A673 (cell line): Measurements from ENCODE around the gene ZNF487. TPM values are rescaled to one million over a fixed set of nuclear protein-coding genes. Genes with fewer than 3 reads are reported as not detected.

Source experiments
- BruUV-seq: library from RNA; stranded (reverse); fragments of 400-500 nt; replicated peaks from 2 replicates; lab custom pipeline; 2021; lab: Mats Ljungman, UMichigan
- CTCF ChIA-PET: fragments of 300-600 bp; sonication (Branson Sonifier 250); formaldehyde crosslinking; loops from one replicate; lab custom pipeline; 2022; ENCODE audit warnings: antibody characterized with exemption; lab: Charles Lee
- POLR2A ChIA-PET: fragments of 300-600 bp; sonication (Branson Sonifier 250); formaldehyde crosslinking; loops from one replicate; lab custom pipeline; 2022; ENCODE audit warnings: antibody characterized with exemption; ENCODE audit not compliant: low non-redundant PET; lab: Charles Lee
- DNase-seq: peaks from one replicate; pipeline ENCODE4 v3.0.0-alpha.2; 2015; ENCODE audit warnings: low spot score
- H3K27ac ChIP-seq: fragments of 200-600 bp; sonication (generic); 2 replicates; pipeline ENCODE4 v1.5.1; 2016; ENCODE audit warnings: mixed run types, low read depth, mild to moderate bottlenecking, mixed read lengths, antibody characterized with exemption, low read length; ENCODE audit not compliant: poor library complexity, severe bottlenecking
- H3K27me3 ChIP-seq: fragments of 200-600 bp; sonication (generic); replicated peaks from 2 replicates; pipeline ENCODE4 v1.6.1; 2017; ENCODE audit warnings: mixed run types, low read depth, mild to moderate bottlenecking, mixed read lengths, antibody characterized with exemption, low read length; ENCODE audit not compliant: insufficient read depth, poor library complexity
- H3K36me3 ChIP-seq: fragments of 200-600 bp; sonication (generic); 2 replicates; pipeline ENCODE4 v1.6.1; 2016; ENCODE audit warnings: mixed run types, mild to moderate bottlenecking, mixed read lengths, antibody characterized with exemption, low read length; ENCODE audit not compliant: insufficient read depth, poor library complexity, severe bottlenecking
- H3K4me1 ChIP-seq: fragments of 200-600 bp; sonication (generic); 2 replicates; pipeline ENCODE4 v1.6.1; 2017; ENCODE audit warnings: mixed run types, mild to moderate bottlenecking, mixed read lengths, antibody characterized with exemption, low read length; ENCODE audit not compliant: insufficient read depth, poor library complexity, severe bottlenecking
- H3K4me3 ChIP-seq: fragments of 200-600 bp; sonication (generic); 2 replicates; pipeline ENCODE4 v1.5.1; 2016; ENCODE audit warnings: low read depth, mixed run types, mild to moderate bottlenecking, mixed read lengths, low read length; ENCODE audit not compliant: poor library complexity, severe bottlenecking
- H3K9me3 ChIP-seq: fragments of 200-600 bp; sonication (generic); 2 replicates; pipeline ENCODE4 v1.6.1; 2016; ENCODE audit warnings: mixed run types, low read depth, mild to moderate bottlenecking, mixed read lengths, antibody characterized with exemption, low read length; ENCODE audit not compliant: poor library complexity, severe bottlenecking
- EZH2 ChIP-seq: fragments of 200-600 bp; sonication (generic); IDR thresholded peaks from 2 replicates; pipeline ENCODE4 v1.6.1; 2017; ENCODE audit warnings: borderline replicate concordance, low read depth, mild to moderate bottlenecking, mixed read lengths, antibody characterized with exemption, low read length; ENCODE audit not compliant: poor library complexity, severe bottlenecking
- intact Hi-C: fragments of 100-400 bp; cut with micrococcal nuclease; formaldehyde crosslinking; loops from one replicate; pipeline ENCODE4 v1.10.0; 2022; ENCODE audit not compliant: unreplicated experiment
- total RNA-seq: library from RNA; stranded (reverse); gene quantifications from 2 replicates; pipeline ENCODE4 v1.2.3, GENCODE V29; 2021
- TF ChIP-seq, protein P1 (sequence below): fragments of 300-800, 200-600 bp; sonication (generic); conservative IDR thresholded peaks from 2 replicates; pipeline ENCODE4 v1.5.1; 2017; ENCODE audit warnings: low read depth, mild to moderate bottlenecking, antibody characterized with exemption, low read length, moderate library complexity, mixed read lengths

The ZNF487 gene
- total RNA-seq, 1 experiment from 2014 or later = 1.3 TPM

DNA sequence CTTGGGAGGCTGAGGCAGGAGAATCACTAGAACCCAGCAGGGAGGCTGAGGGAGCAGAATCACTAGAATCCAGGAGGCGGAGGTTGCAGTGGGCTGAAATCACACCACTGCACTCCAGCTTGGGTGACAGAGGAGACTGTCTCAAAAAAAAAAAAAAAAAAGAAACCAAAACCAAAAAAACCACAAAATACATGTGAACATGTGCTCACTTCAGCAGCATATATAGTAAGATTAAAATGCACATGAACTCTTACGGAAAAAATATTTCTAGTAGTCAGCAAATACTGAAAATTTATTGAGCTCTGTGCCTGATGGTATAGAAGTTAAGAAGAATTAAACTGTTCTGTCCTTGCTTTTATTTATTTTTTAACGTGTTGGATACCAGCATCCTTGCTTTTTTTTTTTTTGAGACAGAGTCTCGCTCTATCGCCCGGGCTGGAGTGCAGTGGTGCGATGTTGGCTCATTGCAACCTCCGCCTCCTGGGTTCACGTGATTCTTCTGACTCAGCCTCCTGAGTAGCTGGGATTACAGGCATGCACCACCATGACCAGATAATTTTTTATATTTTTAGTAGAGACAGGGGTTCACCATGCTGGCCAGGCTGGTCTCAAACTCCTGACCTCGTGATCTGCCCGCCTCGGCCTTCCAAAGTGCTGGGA, 9.6 kb upstream of the ZNF487 start:
- no peak overlapping the region for H3K27ac ChIP-seq
- H3K9me3 ChIP-seq = no peaks in the 10 kb centered on the region
- no peak for TF ChIP-seq EZH2
- TF ChIP-seq, protein P1, sequence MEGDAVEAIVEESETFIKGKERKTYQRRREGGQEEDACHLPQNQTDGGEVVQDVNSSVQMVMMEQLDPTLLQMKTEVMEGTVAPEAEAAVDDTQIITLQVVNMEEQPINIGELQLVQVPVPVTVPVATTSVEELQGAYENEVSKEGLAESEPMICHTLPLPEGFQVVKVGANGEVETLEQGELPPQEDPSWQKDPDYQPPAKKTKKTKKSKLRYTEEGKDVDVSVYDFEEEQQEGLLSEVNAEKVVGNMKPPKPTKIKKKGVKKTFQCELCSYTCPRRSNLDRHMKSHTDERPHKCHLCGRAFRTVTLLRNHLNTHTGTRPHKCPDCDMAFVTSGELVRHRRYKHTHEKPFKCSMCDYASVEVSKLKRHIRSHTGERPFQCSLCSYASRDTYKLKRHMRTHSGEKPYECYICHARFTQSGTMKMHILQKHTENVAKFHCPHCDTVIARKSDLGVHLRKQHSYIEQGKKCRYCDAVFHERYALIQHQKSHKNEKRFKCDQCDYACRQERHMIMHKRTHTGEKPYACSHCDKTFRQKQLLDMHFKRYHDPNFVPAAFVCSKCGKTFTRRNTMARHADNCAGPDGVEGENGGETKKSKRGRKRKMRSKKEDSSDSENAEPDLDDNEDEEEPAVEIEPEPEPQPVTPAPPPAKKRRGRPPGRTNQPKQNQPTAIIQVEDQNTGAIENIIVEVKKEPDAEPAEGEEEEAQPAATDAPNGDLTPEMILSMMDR = no peak
- intact Hi-C loops = no loop called here
- no peaks in the 10 kb centered on the region for H3K27me3 ChIP-seq
- no TSS peak for BruUV-seq
- H3K4me3 ChIP-seq = no peak overlapping the region
- no peak for DNase-seq
- ChIA-PET POLR2A (no interaction called here), CTCF (no interaction called here)
- H3K4me1 ChIP-seq = no peaks in the 10 kb centered on the region
- H3K36me3 ChIP-seq = no peaks in the 10 kb centered on the region

DNA sequence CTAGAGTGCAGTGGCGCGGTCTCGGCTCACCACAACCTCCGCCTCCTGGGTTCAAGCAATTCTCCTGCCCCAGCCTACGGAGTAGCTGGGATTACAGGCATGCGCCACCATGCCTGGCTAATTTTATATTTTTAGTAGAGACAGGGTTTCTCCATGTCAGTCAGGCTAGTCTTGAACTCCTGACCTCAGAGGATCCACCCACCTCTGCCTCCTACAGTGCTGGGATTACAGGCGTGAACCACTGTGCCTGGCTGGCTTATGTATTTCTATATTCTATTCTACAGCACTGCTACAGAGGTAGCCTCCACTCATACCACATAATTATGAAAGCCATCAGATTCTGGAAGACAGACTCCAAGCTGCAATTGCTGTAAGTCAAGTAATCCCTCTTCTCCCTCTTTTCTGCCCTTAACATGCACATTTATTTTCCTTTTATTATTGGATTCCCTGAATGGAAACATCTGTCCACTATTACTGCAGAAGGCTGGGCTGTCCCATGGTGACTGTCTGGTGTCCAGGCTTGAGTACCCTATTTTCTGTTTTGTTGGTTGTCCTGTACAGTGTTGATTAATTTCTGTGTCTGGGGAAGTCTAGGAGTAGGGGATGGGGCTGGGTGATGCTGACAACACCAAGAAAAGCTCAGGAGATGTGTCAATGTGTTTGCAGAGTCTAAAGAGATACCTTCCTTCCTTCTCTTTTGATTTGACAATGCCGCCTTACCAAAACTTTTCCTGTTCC, 5.8 kb upstream of the ZNF487 start:
- TF ChIP-seq EZH2 = no peak
- TF ChIP-seq, protein P1 = no peak
- Histone ChIP-seq H3K27ac (no peak overlapping the region), H3K4me3 (no peak overlapping the region), H3K9me3 (no peaks in the 10 kb centered on the region), H3K27me3 (no peaks in the 10 kb centered on the region), H3K36me3 (no peaks in the 10 kb centered on the region), H3K4me1 (no peaks in the 10 kb centered on the region)
- BruUV-seq = no TSS peak
- DNase-seq = no peak
- intact Hi-C loops = no loop called here
- POLR2A ChIA-PET = no interaction called here
- CTCF ChIA-PET = no interaction called here

DNA sequence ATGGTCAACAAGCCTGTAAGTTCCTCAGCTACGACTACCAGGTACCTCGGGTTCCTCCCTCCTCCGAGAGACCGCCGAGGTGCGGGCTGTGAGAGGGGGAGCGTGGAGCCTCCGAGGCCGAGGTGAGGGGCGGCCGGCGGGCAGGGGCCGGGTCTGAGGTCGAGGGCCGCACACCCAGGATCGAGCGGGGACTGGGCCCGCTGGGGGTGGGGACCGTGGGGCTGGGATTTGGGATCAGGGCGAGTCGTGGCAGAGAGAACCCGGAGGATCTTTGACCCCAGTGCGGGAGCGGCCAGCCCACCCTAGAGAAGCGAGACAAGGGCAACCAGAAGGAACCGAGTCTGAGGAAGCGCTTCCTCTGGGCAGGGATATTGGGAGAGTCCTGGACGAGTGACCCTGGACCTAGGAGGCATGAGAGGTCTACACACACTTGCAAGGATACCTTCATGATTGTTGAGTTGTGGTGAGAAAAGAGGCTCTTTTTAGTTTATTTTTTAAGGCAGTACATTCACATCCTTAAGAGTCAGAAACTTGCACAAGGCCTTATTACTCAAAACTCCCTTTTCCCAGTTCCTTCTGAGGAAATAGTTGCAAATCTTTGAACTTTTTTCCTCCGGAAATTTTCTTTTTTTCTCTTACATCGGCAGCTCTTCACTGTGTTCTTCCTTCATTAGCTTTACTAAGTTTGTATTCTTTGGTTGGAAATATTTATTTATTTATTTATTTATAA, 395 bp downstream of the ZNF487 start:
- ChIA-PET POLR2A (no interaction called here), CTCF (no interaction called here)
- Histone ChIP-seq H3K27me3 (no peaks in the 10 kb centered on the region), H3K9me3 (no peaks in the 10 kb centered on the region), H3K27ac (peak overlapping the region; percentile 81), H3K4me1 (peaks cover 8% of the 10 kb centered on the region), H3K4me3 (peak overlapping the region; percentile 84), H3K36me3 (no peaks in the 10 kb centered on the region)
- intact Hi-C loops = loop anchor here (2.0 kb wide), 1 partner anchor 17 kb away; no protein-coding TSS in a partner anchor
- TSS peak; percentile 76 for BruUV-seq
- TF ChIP-seq EZH2 = no peak
- TF ChIP-seq, protein P1 = no peak
- no peak for DNase-seq
